Caco-2 (cell line): ENCODE measurements around the gene ELF1. TPM values are rescaled to one million over a fixed set of nuclear protein-coding genes. Genes with fewer than 3 reads are reported as not detected.

Experiments
- total RNA-seq: library from RNA; stranded (reverse); gene quantifications from 2 replicates; pipeline ENCODE4 v1.2.3, GENCODE V29; 2022

Gene ELF1
- total RNA-seq, 1 experiment from 2014 or later = 116 TPM

Other genes starting within 250 kb of the ELF1 start
- 34.4 and 37.0 TPM in 2 replicates for gene MRPS31, start 248.1 kb downstream of the ELF1 start, total RNA-seq
- gene SLC25A15, start 229.7 kb downstream of the ELF1 start, total RNA-seq = 22.6 and 27.4 TPM in 2 replicates
- 12.9 and 13.6 TPM in 2 replicates for gene WBP4, start 42.2 kb upstream of the ELF1 start, total RNA-seq
- gene KBTBD6, start 113.5 kb upstream of the ELF1 start, total RNA-seq = 9.3 and 9.5 TPM in 2 replicates
- 10.1 and 10.5 TPM in 2 replicates for gene KBTBD7, start 175.3 kb upstream of the ELF1 start, total RNA-seq
- 21.2 and 24.7 TPM in 2 replicates for gene MTRF1, start 244.3 kb upstream of the ELF1 start, total RNA-seq